B cell (primary cell): ENCODE measurements around the gene DNAJC25. TPM values are rescaled to one million over a fixed set of nuclear protein-coding genes. Genes with fewer than 3 reads are reported as not detected.

Experiments
- ATAC-seq: fragments of 200-7000 bp; cut with Tn5 transposase; one replicate; pipeline ENCODE4 v1.10.0; 2021; ENCODE audit warnings: low read depth, mild to moderate bottlenecking, moderate number of reproducible peaks, moderate library complexity
- CTCF ChIA-PET: fragments of 350-600 bp; sonication (Branson Sonifier 250); formaldehyde crosslinking; loops from one replicate; lab custom pipeline; 2021; ENCODE audit warnings: antibody characterized with exemption, inconsistent platforms; lab: Charles Lee
- POLR2A ChIA-PET: fragments of 350-600 bp; sonication (Branson Sonifier 250); formaldehyde crosslinking; loops from one replicate; lab custom pipeline; 2021; ENCODE audit warnings: antibody characterized with exemption; lab: Charles Lee
- DNase-seq: peaks from one replicate; pipeline ENCODE4 v3.0.0; 2013
- H2AFZ ChIP-seq: 2 replicates; pipeline ENCODE4 v1.6.1; 2012; ENCODE audit warnings: mild to moderate bottlenecking, low read depth, low read length; ENCODE audit not compliant: insufficient read depth, poor library complexity, severe bottlenecking
- H3K27ac ChIP-seq, 2 donors: 1 replicate in 1 of 2; 2 replicates in 1 of 2; pipeline ENCODE4 v1.5.1; 2012 to 2013; ENCODE audit warnings: low read length in 2 of 2, mild to moderate bottlenecking in 2 of 2, moderate library complexity in 1 of 2
- H3K27me3 ChIP-seq, 4 experiments: fragments of 200-600 bp in 1 of 4; sonication (generic) in 1 of 4; replicated peaks in 1 of 4; 1 replicate in 2 of 4; 2 replicates in 2 of 4; pipeline versions ENCODE4 v1.6.1 to v1.7.0; 2013 to 2016; ENCODE audit warnings: low read length in 3 of 4, mild to moderate bottlenecking in 2 of 4, mixed read lengths in 1 of 4, moderate library complexity in 1 of 4; ENCODE audit not compliant: insufficient read depth in 4 of 4, control insufficient read depth in 3 of 4; ENCODE audit errors: control extremely low read depth in 1 of 4
- H3K36me3 ChIP-seq, 2 experiments: replicated peaks in 1 of 2; 1 replicate in 1 of 2; 2 replicates in 1 of 2; pipeline versions ENCODE4 v1.6.1 to v1.7.1; 2013; ENCODE audit warnings: low read length in 1 of 2; ENCODE audit not compliant: insufficient read depth in 2 of 2, control insufficient read depth in 1 of 2; ENCODE audit errors: control extremely low read depth in 1 of 2, extremely low read depth in 1 of 2
- H3K4me1 ChIP-seq, 2 donors: fragments of 200-600 bp in 1 of 2; sonication (generic) in 1 of 2; 1 replicate in 1 of 2; 2 replicates in 1 of 2; pipeline versions ENCODE4 v1.5.1 to v1.6.1; 2013 to 2017; ENCODE audit warnings: low read length in 2 of 2; ENCODE audit not compliant: control insufficient read depth in 2 of 2, insufficient read depth in 2 of 2
- H3K4me2 ChIP-seq: replicated peaks from 2 replicates; pipeline ENCODE3; 2012; ENCODE audit warnings: mild to moderate bottlenecking, low read depth, low read length; ENCODE audit not compliant: poor library complexity, severe bottlenecking
- H3K4me3 ChIP-seq, 5 experiments: fragments of 200-600 bp in 1 of 5; sonication (generic) in 1 of 5; 1 replicate in 3 of 5; 2 replicates in 2 of 5; pipeline versions ENCODE4 v1.5.1 to v1.7.0; 2011 to 2016; ENCODE audit warnings: low read length in 4 of 5, mild to moderate bottlenecking in 4 of 5, low read depth in 2 of 5, control low read depth in 1 of 5, moderate library complexity in 1 of 5; ENCODE audit not compliant: insufficient read depth in 1 of 5; ENCODE audit errors: control extremely low read depth in 1 of 5, extremely low read depth in 1 of 5
- H3K79me2 ChIP-seq: fragments of 200-600 bp; sonication (generic); one replicate; pipeline ENCODE4 v1.6.0; 2016; ENCODE audit warnings: low read length; ENCODE audit not compliant: control insufficient read depth, insufficient read depth
- H3K9ac ChIP-seq: fragments of 200-600 bp; sonication (generic); 2 replicates; pipeline ENCODE4 v1.6.1; 2017; ENCODE audit warnings: mild to moderate bottlenecking, low read length, moderate library complexity
- H3K9me3 ChIP-seq, 3 donors: one replicate each; pipeline versions ENCODE4 v1.6.1 to v1.7.1; 2013; ENCODE audit warnings: low read length in 2 of 3; ENCODE audit not compliant: control insufficient read depth in 2 of 3, insufficient read depth in 1 of 3; ENCODE audit errors: control extremely low read depth in 1 of 3
- H4K20me1 ChIP-seq: 2 replicates; pipeline ENCODE4 v1.6.0; 2012; ENCODE audit warnings: mild to moderate bottlenecking, low read length; ENCODE audit not compliant: insufficient read depth, control insufficient read depth, poor library complexity, severe bottlenecking
- H3K27ac Mint-ChIP-seq: one replicate; pipeline ENCODE4 v1.8.0; 2021; ENCODE audit warnings: mixed read lengths
- H3K27me3 Mint-ChIP-seq: one replicate; pipeline ENCODE4 v1.8.0; 2021; ENCODE audit warnings: mixed read lengths
- H3K4me1 Mint-ChIP-seq: one replicate; pipeline ENCODE4 v1.8.0; 2021; ENCODE audit warnings: mixed read lengths
- H3K4me3 Mint-ChIP-seq: one replicate; pipeline ENCODE4 v1.8.0; 2021; ENCODE audit warnings: mixed read lengths
- H3K9me3 Mint-ChIP-seq: one replicate; pipeline ENCODE4 v1.8.0; 2022; ENCODE audit warnings: mixed read lengths; ENCODE audit not compliant: insufficient read depth
- CTCF ChIP-seq: fragments of 200-600 bp; IDR thresholded peaks from one replicate; pipeline ENCODE4 v1.8.0; 2022; ENCODE audit warnings: antibody characterized with exemption, mild to moderate bottlenecking
- EZH2 ChIP-seq: IDR thresholded peaks from 2 replicates; pipeline ENCODE4 v1.6.1; 2012; ENCODE audit warnings: borderline replicate concordance, low read depth, mild to moderate bottlenecking, moderate library complexity, low read length; ENCODE audit not compliant: insufficient read depth, poor library complexity, severe bottlenecking
- WGBS: methylation state at CpG from one replicate; pipeline ENCODE4 v1.1.5; 2013; ENCODE audit warnings: missing lambda C conversion rate; ENCODE audit not compliant: insufficient coverage; 5-methylcytosine and 5-hydroxymethylcytosine counted together
- intact Hi-C: fragments of 100-400 bp; cut with micrococcal nuclease; formaldehyde crosslinking; loops from one replicate; pipeline ENCODE4 v1.10.0; 2022
- polyA plus RNA-seq: library from polyadenylated mRNA; depleted of rRNA; stranded (reverse); fragments of >200 nt; gene quantifications from 2 replicates; pipeline ENCODE4 v1.2.3, GENCODE V29; 2012
- total RNA-seq, 2 donors: library from RNA; stranded (reverse); fragments of 120-200 nt in 1 of 2; gene quantifications; 1 replicate in 1 of 2; 2 replicates in 1 of 2; pipeline versions ENCODE4 v1.2.3 to v1.2.4, GENCODE V29; 2013 to 2022

The DNAJC25 gene
- total and polyA plus RNA-seq, 2 donors (not counting 1 experiment from before 2014, with no cell fraction given) = 3.1 to 4.1 TPM

DNA sequence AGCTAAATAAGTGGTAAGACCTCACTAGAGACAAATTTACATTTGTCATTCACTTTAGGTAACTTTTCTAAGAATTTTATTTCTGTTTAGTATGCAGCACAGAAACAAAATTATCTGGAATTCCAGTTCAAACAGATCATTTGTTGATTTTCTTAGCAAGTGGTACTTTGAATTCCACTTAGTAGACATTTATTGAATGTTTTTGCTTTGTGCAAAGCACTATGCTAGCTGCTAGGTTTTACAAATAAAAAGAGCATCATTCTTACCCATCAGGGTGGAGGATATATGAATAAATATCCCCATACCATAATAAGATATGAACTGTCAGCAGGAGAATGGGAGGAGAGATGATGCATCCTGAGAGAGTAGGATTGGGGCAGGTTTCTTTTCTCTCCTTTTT, 65.7 kb downstream of the DNAJC25 start:
- no peaks in the 10 kb centered on the region for H3K36me3 ChIP-seq
- TF ChIP-seq EZH2 = no peak
- TF ChIP-seq CTCF = no peak
- no peak overlapping the region for H3K27ac ChIP-seq
- no peaks in the 10 kb centered on the region for H3K27me3 Mint-ChIP-seq
- H4K20me1 ChIP-seq = no peaks in the 10 kb centered on the region
- H3K4me2 ChIP-seq = no peak overlapping the region
- H3K4me1 Mint-ChIP-seq = no peaks in the 10 kb centered on the region
- DNase-seq (no peak), ATAC-seq (no peak)
- no peak overlapping the region for H3K27ac Mint-ChIP-seq
- H3K9me3 ChIP-seq = no peaks in the 10 kb centered on the region
- no peak overlapping the region for H3K4me3 ChIP-seq
- no peaks in the 10 kb centered on the region for H3K27me3 ChIP-seq
- H3K9me3 Mint-ChIP-seq = peaks cover 5% of the 10 kb centered on the region
- POLR2A ChIA-PET = no interaction called here
- CTCF ChIA-PET = no interaction called here
- no peaks in the 10 kb centered on the region for H3K4me1 ChIP-seq
- intact Hi-C loops = no loop called here
- H3K4me3 Mint-ChIP-seq = no peak overlapping the region
- H3K79me2 ChIP-seq = no peaks in the 10 kb centered on the region
- no peak overlapping the region for H2AFZ ChIP-seq
- no peak overlapping the region for H3K9ac ChIP-seq

DNA sequence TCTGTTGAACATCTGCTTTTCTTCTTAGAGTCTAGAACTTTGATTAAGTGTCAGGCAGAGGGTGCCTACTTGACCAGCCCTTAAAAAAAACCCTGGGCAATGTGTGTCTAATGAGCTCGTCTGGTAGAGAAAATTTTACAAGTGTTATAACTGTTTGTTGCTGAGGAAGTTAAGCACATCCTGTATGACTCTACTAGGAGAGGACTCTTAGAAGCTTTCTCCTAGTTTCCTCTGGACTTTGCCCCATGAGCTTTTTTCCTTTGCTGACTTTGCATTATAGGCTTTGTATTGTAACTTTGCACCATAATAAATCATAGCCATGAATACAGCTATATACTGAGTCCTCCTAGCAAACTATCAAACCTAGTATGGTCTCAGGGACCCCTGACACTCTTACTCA, 69.6 kb downstream of the DNAJC25 start:
- no peaks in the 10 kb centered on the region for H4K20me1 ChIP-seq
- intact Hi-C loops = no loop called here
- DNase-seq = no peak
- no peak overlapping the region for H3K4me2 ChIP-seq
- POLR2A ChIA-PET = no interaction called here
- H3K9ac ChIP-seq = no peak overlapping the region
- Mint-ChIP-seq H3K9me3 (peaks cover 5% of the 10 kb centered on the region), H3K4me3 (no peak overlapping the region), H3K27ac (no peak overlapping the region), H3K27me3 (no peaks in the 10 kb centered on the region), H3K4me1 (no peaks in the 10 kb centered on the region)
- TF ChIP-seq EZH2 (no peak), CTCF (no peak)
- CTCF ChIA-PET = interaction anchor here (1.5 kb wide), 1 partner anchor 10 kb away, joined by 5 read pairs; no protein-coding TSS in a partner anchor
- WGBS = 33% methylated on average over 1 of the region's 1 CpG
- ATAC-seq = no peak
- no peaks in the 10 kb centered on the region for H3K36me3 ChIP-seq
- H2AFZ ChIP-seq = no peak overlapping the region
- no peak overlapping the region for H3K27ac ChIP-seq
- H3K4me1 ChIP-seq = no peaks in the 10 kb centered on the region
- no peak overlapping the region for H3K4me3 ChIP-seq
- no peaks in the 10 kb centered on the region for H3K27me3 ChIP-seq
- H3K79me2 ChIP-seq = no peaks in the 10 kb centered on the region
- H3K9me3 ChIP-seq = no peaks in the 10 kb centered on the region

Other genes starting within 250 kb of the DNAJC25 start
- 66.7 and 69.5 TPM in 2 replicates for gene ECPAS, start 147.0 kb upstream of the DNAJC25 start, total RNA-seq
- 12.9 and 19.8 TPM in 2 replicates for gene ECPAS, start 147.0 kb upstream of the DNAJC25 start, polyA plus RNA-seq
- gene ZNF483, start 106.2 kb upstream of the DNAJC25 start, total RNA-seq = 3.0 and 3.3 TPM in 2 replicates
- 0.43 and 0.78 TPM in 2 replicates for gene ZNF483, start 106.2 kb upstream of the DNAJC25 start, polyA plus RNA-seq
- 0.29 TPM in 1 of 2 replicates, not detected in the other for gene PTGR1, start 31.7 kb upstream of the DNAJC25 start, total RNA-seq
- not detected in 2 replicates for gene PTGR1, start 31.7 kb upstream of the DNAJC25 start, polyA plus RNA-seq
- 5.2 and 7.2 TPM in 2 replicates for gene GNG10, start 30.3 kb downstream of the DNAJC25 start, total RNA-seq
- 10.6 and 13.0 TPM in 2 replicates for gene GNG10, start 30.3 kb downstream of the DNAJC25 start, polyA plus RNA-seq
- not detected in 2 replicates for gene SHOC1, start 163.6 kb downstream of the DNAJC25 start, total RNA-seq
- gene SHOC1, start 163.6 kb downstream of the DNAJC25 start, polyA plus RNA-seq = not detected in 2 replicates